Testis (tissue), 3 donors: ENCODE data around the gene BLACAT1. TPM values are rescaled to one million over a fixed set of nuclear protein-coding genes. Genes with fewer than 3 reads are reported as not detected.
"Not testable (repeated sequence)": the region's sequence is repeated elsewhere in the genome, so short reads cannot be mapped to it uniquely, and the experiment has no call there.

Experiments
- DNase-seq: peaks from one replicate; pipeline ENCODE4 v3.0.0-alpha.2; 2019
- H3K27ac ChIP-seq, 2 donors: fragments of 200-600 bp; sonication (generic); one replicate each; pipeline ENCODE4 v1.5.1; 2019
- H3K27me3 ChIP-seq: fragments of 200-600 bp; sonication (generic); one replicate; pipeline ENCODE4 v1.5.1; 2019
- H3K36me3 ChIP-seq: fragments of 200-600 bp; sonication (generic); one replicate; pipeline ENCODE4 v1.5.1; 2017; ENCODE audit warnings: low read depth; ENCODE audit errors: missing control alignments
- H3K4me1 ChIP-seq: fragments of 200-600 bp; sonication (generic); one replicate; pipeline ENCODE4 v1.5.1; 2019
- H3K4me3 ChIP-seq, 2 donors: fragments of 200-600 bp; sonication (generic); one replicate each; pipeline ENCODE4 v1.5.1; 2017 to 2019
- H3K9me3 ChIP-seq: fragments of 200-600 bp; sonication (generic); one replicate; pipeline ENCODE4 v1.5.1; 2017
- CTCF ChIP-seq, 3 experiments: fragments of 450-650 bp in 2 of 3; fragments of 200-600 bp in 1 of 3; sonication (generic) in 1 of 3; IDR thresholded peaks; one replicate each; pipeline ENCODE4 v1.5.1; 2016 to 2019; ENCODE audit warnings: antibody characterized with exemption in 3 of 3, mild to moderate bottlenecking in 2 of 3, moderate library complexity in 1 of 3
- POLR2A ChIP-seq: fragments of 450-650 bp; IDR thresholded peaks from one replicate; pipeline ENCODE4 v1.6.1; 2017; ENCODE audit warnings: antibody characterized with exemption, mild to moderate bottlenecking, moderate library complexity
- WGBS, 2 donors: methylation state at CpG; one replicate each; pipeline ENCODE4 v1.1.5; 2018; 5-methylcytosine and 5-hydroxymethylcytosine counted together
- intact Hi-C: fragments of 100-400 bp; cut with DNase I; formaldehyde crosslinking; loops from one replicate; pipeline ENCODE4 v1.15.1; 2023; ENCODE audit warnings: low total_unique reads
- polyA plus RNA-seq: library from polyadenylated mRNA; stranded (reverse); fragments of 350-450 nt; fragmentation: Illumina TruSeq; extraction: RNeasy Lipid Tissue Mini Kit (QIAGEN cat#74804); gene quantifications from one replicate; pipeline ENCODE4 v1.2.3, GENCODE V29; 2014; ENCODE audit warnings: low read depth, low replicate concordance; ENCODE audit not compliant: insufficient read depth
- total RNA-seq, 2 donors: library from RNA; depleted of rRNA; stranded (reverse); fragments of >200 nt; gene quantifications; one replicate each; pipeline ENCODE4 v1.2.3, GENCODE V29; 2016

Gene BLACAT1
- total and polyA plus RNA-seq, 3 donors from 2014 or later, result 5.9 to 15.5 (median 14.4) TPM

- WGBS, 2 donors, result 70 to 83% methylated on average over 9 to 15 of the region's 15 CpGs
- H3K27me3 ChIP-seq, result no peaks in the 10 kb centered on the region
- no peak overlapping the region for H3K4me3 ChIP-seq
- intact Hi-C loops, result loop anchor here (10.0 kb wide), 1 partner anchor 147 kb away; no protein-coding TSS in a partner anchor
- H3K4me1 ChIP-seq, result peaks cover 3% of the 10 kb centered on the region
- H3K9me3 ChIP-seq, result no peaks in the 10 kb centered on the region
- no peak for TF ChIP-seq CTCF (IDR thresholded peaks at IDR 0.05)
- TF ChIP-seq POLR2A, result no peak
- no peak for DNase-seq
- no peak overlapping the region for H3K27ac ChIP-seq
- H3K36me3 ChIP-seq, result no peaks in the 10 kb centered on the region
Observed at GRCh38 chr1:205481629-205482151, 25.8 kb upstream of the BLACAT1 start.

- H3K4me3 ChIP-seq, result no peak overlapping the region
- H3K9me3 ChIP-seq, result no peaks in the 10 kb centered on the region
- H3K27ac ChIP-seq, result no peak overlapping the region
- TF ChIP-seq CTCF (IDR thresholded peaks at IDR 0.05) (no peak), POLR2A (no peak)
- DNase-seq, result no peak
- H3K36me3 ChIP-seq, result no peaks in the 10 kb centered on the region
- peaks cover 3% of the 10 kb centered on the region for H3K4me1 ChIP-seq
- WGBS, 2 donors, result 72 to 81% methylated on average over 11 of the region's 11 CpGs
- intact Hi-C loops, result loop anchor here (10.0 kb wide), 1 partner anchor 146 kb away; no protein-coding TSS in a partner anchor
- no peaks in the 10 kb centered on the region for H3K27me3 ChIP-seq
Observed at GRCh38 chr1:205481218-205481617, 25.4 kb upstream of the BLACAT1 start.

- no peaks in the 10 kb centered on the region for H3K27me3 ChIP-seq
- 86 to 91% methylated on average over 17 of the region's 17 CpGs for WGBS, 2 donors
- no peak for DNase-seq
Observed at GRCh38 chr1:205480349-205480985, 24.6 kb upstream of the BLACAT1 start.

GRCh38 chr1:205478985-205479384, 23.1 kb upstream of the BLACAT1 start:
- H3K9me3 ChIP-seq, DNase-seq, H3K27me3 ChIP-seq, intact Hi-C loops, H3K36me3 ChIP-seq, H3K27ac ChIP-seq, H3K4me1 ChIP-seq, H3K4me3 ChIP-seq: not testable (repeated sequence)
- 80 to 93% methylated on average over 1 to 2 of the region's 2 CpGs for WGBS, 2 donors

More at GRCh38 chr1:205480349-205480985, 24.6 kb upstream of the BLACAT1 start:
- Histone ChIP-seq H3K36me3 (no peaks in the 10 kb centered on the region), H3K4me3 (no peak overlapping the region), H3K9me3 (no peaks in the 10 kb centered on the region), H3K4me1 (peaks cover under 1% of the 10 kb centered on the region), H3K27ac (no peak overlapping the region)
- intact Hi-C loops, result loop anchor here (10.0 kb wide), 1 partner anchor 146 kb away; no protein-coding TSS in a partner anchor
- TF ChIP-seq CTCF (IDR thresholded peaks at IDR 0.05) (no peak), POLR2A (no peak)

- Histone ChIP-seq H3K4me3 (no peak overlapping the region), H3K9me3 (no peaks in the 10 kb centered on the region), H3K4me1 (peaks cover 7% of the 10 kb centered on the region), H3K27ac (no peak overlapping the region), H3K27me3 (no peaks in the 10 kb centered on the region), H3K36me3 (no peaks in the 10 kb centered on the region)
- TF ChIP-seq POLR2A, result no peak
- no peak for TF ChIP-seq CTCF (IDR thresholded peaks at IDR 0.05)
- WGBS, 2 donors, result 68 to 72% methylated on average over 8 to 12 of the region's 12 CpGs
- intact Hi-C loops, result no loop called here
- DNase-seq, result peak; percentile 79
Observed at GRCh38 chr1:205477759-205478247, 22.0 kb upstream of the BLACAT1 start.
